Testis (tissue), 3 donors: Measurements from ENCODE around the gene RASGRP3. TPM values are rescaled to one million over a fixed set of nuclear protein-coding genes. Genes with fewer than 3 reads are reported as not detected.
"Not testable (repeated sequence)": the region's sequence is repeated elsewhere in the genome, so short reads cannot be mapped to it uniquely, and the experiment has no call there.

ENCODE experiments used
- DNase-seq: peaks from one replicate; pipeline ENCODE4 v3.0.0-alpha.2; 2019
- H3K27ac ChIP-seq, 2 donors: fragments of 200-600 bp; sonication (generic); one replicate each; pipeline ENCODE4 v1.5.1; 2019
- H3K27me3 ChIP-seq: fragments of 200-600 bp; sonication (generic); one replicate; pipeline ENCODE4 v1.5.1; 2019
- H3K36me3 ChIP-seq: fragments of 200-600 bp; sonication (generic); one replicate; pipeline ENCODE4 v1.5.1; 2017; ENCODE audit warnings: low read depth; ENCODE audit errors: missing control alignments
- H3K4me1 ChIP-seq: fragments of 200-600 bp; sonication (generic); one replicate; pipeline ENCODE4 v1.5.1; 2019
- H3K4me3 ChIP-seq, 2 donors: fragments of 200-600 bp; sonication (generic); one replicate each; pipeline ENCODE4 v1.5.1; 2017 to 2019
- H3K9me3 ChIP-seq: fragments of 200-600 bp; sonication (generic); one replicate; pipeline ENCODE4 v1.5.1; 2017
- POLR2A ChIP-seq: fragments of 450-650 bp; IDR thresholded peaks from one replicate; pipeline ENCODE4 v1.6.1; 2017; ENCODE audit warnings: antibody characterized with exemption, mild to moderate bottlenecking, moderate library complexity
- WGBS, 2 donors: methylation state at CpG; one replicate each; pipeline ENCODE4 v1.1.5; 2018; 5-methylcytosine and 5-hydroxymethylcytosine counted together
- intact Hi-C: fragments of 100-400 bp; cut with DNase I; formaldehyde crosslinking; loops from one replicate; pipeline ENCODE4 v1.15.1; 2023; ENCODE audit warnings: low total_unique reads
- polyA plus RNA-seq: library from polyadenylated mRNA; stranded (reverse); fragments of 350-450 nt; fragmentation: Illumina TruSeq; extraction: RNeasy Lipid Tissue Mini Kit (QIAGEN cat#74804); gene quantifications from one replicate; pipeline ENCODE4 v1.2.3, GENCODE V29; 2014; ENCODE audit warnings: low read depth, low replicate concordance; ENCODE audit not compliant: insufficient read depth
- total RNA-seq, 2 donors: library from RNA; depleted of rRNA; stranded (reverse); fragments of >200 nt; gene quantifications; one replicate each; pipeline ENCODE4 v1.2.3, GENCODE V29; 2016
- TF ChIP-seq, protein P1 (sequence below), 3 experiments: fragments of 450-650 bp in 2 of 3; fragments of 200-600 bp in 1 of 3; sonication (generic) in 1 of 3; IDR thresholded peaks; one replicate each; pipeline ENCODE4 v1.5.1; 2016 to 2019; ENCODE audit warnings: antibody characterized with exemption in 3 of 3, mild to moderate bottlenecking in 2 of 3, moderate library complexity in 1 of 3

The RASGRP3 gene
- total and polyA plus RNA-seq, 3 donors from 2014 or later, result 2.8 to 26.3 (median 8.2) TPM

DNA sequence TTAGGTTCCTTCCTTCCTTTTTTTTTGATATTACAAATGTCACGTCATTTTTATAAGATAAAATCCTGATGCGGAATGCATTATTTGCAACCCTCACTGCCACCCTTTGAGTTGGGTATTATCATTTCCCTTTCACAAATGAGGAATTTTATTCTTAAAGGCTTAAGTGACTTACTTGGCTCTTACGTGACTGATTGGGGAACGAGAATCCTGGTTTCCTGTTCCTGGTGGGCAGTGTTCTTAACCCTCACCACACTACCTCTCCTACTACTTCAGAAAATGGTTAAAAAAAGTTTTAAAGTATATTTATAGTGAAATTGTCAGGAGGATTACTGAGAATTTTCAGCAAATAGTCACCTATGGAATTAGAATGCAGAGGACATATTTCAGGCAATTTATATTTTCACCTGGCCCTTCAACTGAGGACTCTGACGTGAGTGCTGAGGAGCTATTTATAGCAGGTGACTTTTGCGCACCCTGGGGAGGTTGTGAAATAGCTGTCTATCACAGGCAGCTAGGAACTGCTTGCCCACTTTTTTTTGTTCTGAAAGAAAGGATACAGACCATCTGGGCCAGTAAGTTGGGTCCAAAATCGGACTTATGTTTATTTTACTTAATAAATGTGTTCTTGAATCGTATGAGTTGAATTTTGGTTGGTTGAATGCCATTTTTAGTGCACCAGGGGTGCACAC lies 18.7 kb upstream of the RASGRP3 start:
- intact Hi-C loops, result no loop called here
- DNase-seq, result no peak

DNA sequence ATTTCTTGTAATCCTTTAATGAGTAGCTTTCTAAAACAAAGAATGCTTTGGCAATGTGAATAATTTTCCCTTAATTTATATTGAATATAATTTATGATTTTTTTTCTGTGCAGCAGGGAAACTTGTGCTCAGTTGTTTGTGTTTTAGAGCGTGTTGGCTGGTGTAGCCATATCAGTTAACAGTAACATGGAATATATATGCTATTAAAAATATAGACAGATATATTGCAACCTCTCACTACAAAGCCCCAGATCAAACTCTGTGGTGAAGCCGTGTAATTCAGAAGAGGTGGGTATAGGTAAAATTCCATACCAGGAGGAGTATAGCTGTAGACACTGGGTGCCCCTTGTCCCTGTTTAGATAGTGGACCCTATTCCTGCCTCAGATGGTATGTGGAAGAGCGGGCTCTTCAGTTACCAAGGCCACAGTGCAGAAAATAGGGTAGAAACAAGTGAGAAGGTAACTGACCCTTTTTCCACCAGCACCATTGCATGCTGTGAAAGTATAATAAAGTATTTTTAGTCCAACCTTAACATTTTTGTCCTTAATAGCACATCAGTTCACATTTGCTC lies 18.1 kb upstream of the RASGRP3 start:
- TF ChIP-seq, protein P1, sequence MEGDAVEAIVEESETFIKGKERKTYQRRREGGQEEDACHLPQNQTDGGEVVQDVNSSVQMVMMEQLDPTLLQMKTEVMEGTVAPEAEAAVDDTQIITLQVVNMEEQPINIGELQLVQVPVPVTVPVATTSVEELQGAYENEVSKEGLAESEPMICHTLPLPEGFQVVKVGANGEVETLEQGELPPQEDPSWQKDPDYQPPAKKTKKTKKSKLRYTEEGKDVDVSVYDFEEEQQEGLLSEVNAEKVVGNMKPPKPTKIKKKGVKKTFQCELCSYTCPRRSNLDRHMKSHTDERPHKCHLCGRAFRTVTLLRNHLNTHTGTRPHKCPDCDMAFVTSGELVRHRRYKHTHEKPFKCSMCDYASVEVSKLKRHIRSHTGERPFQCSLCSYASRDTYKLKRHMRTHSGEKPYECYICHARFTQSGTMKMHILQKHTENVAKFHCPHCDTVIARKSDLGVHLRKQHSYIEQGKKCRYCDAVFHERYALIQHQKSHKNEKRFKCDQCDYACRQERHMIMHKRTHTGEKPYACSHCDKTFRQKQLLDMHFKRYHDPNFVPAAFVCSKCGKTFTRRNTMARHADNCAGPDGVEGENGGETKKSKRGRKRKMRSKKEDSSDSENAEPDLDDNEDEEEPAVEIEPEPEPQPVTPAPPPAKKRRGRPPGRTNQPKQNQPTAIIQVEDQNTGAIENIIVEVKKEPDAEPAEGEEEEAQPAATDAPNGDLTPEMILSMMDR (IDR thresholded peaks at IDR 0.05), result no peak
- TF ChIP-seq POLR2A, result no peak
- intact Hi-C loops, result no loop called here
- Histone ChIP-seq H3K27ac (no peak overlapping the region), H3K27me3 (no peaks in the 10 kb centered on the region), H3K9me3 (no peaks in the 10 kb centered on the region), H3K4me1 (no peaks in the 10 kb centered on the region), H3K4me3 (no peak overlapping the region), H3K36me3 (no peaks in the 10 kb centered on the region)
- 89% methylated on average over 3 of the region's 3 CpGs for WGBS, 2 donors
- no peak for DNase-seq

More for the DNA sequence above, 18.7 kb upstream of the RASGRP3 start:
- TF ChIP-seq POLR2A, result no peak
- TF ChIP-seq, protein P1 (IDR thresholded peaks at IDR 0.05), result no peak
- no peaks in the 10 kb centered on the region for H3K27me3 ChIP-seq
- 57 to 62% methylated on average over 8 of the region's 8 CpGs for WGBS, 2 donors
- H3K9me3 ChIP-seq, result no peaks in the 10 kb centered on the region
- H3K36me3 ChIP-seq, result no peaks in the 10 kb centered on the region
- no peak overlapping the region for H3K4me3 ChIP-seq
- H3K4me1 ChIP-seq, result no peaks in the 10 kb centered on the region
- no peak overlapping the region for H3K27ac ChIP-seq

DNA sequence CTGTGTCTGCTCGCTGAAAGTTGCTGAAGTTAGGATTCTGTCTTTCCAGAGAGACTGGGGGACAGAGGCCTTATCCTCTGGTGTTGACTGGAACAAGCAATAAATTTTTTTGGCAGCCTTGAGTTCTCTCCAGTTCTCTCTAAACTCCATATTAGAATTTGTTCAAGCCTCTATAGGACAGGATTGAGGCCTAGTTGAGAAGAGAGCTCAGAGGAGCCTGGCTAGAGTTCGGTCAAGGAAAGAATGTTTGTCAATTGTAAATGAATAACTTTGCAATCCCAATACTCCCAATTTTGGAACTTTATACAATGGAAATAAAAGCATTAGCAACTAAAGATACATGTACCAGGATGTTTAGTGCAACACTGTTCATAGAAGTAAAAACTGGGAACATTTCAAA lies 16.7 kb upstream of the RASGRP3 start:
- DNase-seq, result no peak
- no peaks in the 10 kb centered on the region for H3K4me1 ChIP-seq
- TF ChIP-seq, protein P1 (IDR thresholded peaks at IDR 0.05), result no peak
- no peak for TF ChIP-seq POLR2A
- 78 to 85% methylated on average over 2 of the region's 2 CpGs for WGBS, 2 donors
- no peak overlapping the region for H3K27ac ChIP-seq
- H3K4me3 ChIP-seq, result no peak overlapping the region
- no peaks in the 10 kb centered on the region for H3K36me3 ChIP-seq
- intact Hi-C loops, result no loop called here
- H3K9me3 ChIP-seq, result no peaks in the 10 kb centered on the region
- H3K27me3 ChIP-seq, result no peaks in the 10 kb centered on the region

DNA sequence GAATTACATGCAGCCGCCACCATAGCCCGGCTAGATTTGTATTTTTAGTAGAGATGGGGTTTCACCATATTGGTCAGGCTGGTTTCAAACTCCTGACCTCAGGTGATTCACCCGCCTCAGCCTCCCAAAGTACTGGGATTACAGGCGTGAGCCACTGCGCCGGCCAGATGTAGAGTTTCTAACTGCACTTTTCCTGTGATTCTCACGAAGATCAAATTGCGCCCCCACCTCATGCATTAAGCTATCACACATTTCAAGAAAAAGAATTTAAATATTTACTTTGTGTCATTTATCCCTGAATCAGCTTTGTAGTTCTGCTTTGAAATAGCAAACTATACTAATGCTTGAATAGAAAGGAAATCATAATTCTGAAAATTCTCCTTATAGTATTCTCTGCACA lies 13.9 kb upstream of the RASGRP3 start:
- H3K27ac ChIP-seq, H3K27me3 ChIP-seq, H3K9me3 ChIP-seq, H3K36me3 ChIP-seq, H3K4me1 ChIP-seq, H3K4me3 ChIP-seq, DNase-seq, intact Hi-C loops: not testable (repeated sequence)
- WGBS, 2 donors, result 97% methylated on average over 8 of the region's 8 CpGs

DNA sequence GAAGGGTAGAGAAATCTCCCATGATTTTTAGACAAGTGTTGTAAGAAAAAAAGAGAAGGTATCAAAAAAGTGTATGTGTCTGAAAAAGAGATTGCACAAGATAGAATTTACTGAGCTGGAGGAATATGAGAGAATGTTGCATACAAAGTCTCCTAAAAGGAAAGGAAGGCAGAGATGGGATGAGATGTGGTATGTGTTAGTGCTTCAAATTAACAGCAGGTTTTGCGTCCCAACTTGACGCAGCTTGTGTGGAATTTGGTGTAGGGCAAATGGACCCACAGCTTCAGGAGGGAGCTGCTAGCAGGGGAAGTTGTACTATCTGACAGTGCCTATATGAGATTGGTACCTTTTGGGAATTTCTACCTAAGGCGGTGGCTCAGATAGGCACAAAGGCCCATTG lies 9.0 kb upstream of the RASGRP3 start:
- Histone ChIP-seq H3K27me3 (no peaks in the 10 kb centered on the region), H3K27ac (no peak overlapping the region), H3K36me3 (no peaks in the 10 kb centered on the region), H3K4me1 (no peaks in the 10 kb centered on the region), H3K9me3 (no peaks in the 10 kb centered on the region), H3K4me3 (no peak overlapping the region)
- TF ChIP-seq, protein P1 (IDR thresholded peaks at IDR 0.05), result no peak
- no peak for TF ChIP-seq POLR2A
- intact Hi-C loops, result no loop called here
- 91 to 98% methylated on average over 3 of the region's 3 CpGs for WGBS, 2 donors
- no peak for DNase-seq
